ENCODE data around the gene SLC3A2.
A peak's percentile ranks its signal among the peaks of the same experiment; 100 is the strongest.
"Not testable (repeated sequence)": the region's sequence is repeated elsewhere in the genome, so short reads cannot be mapped to it uniquely, and the experiment has no call there.

Gene SLC3A2

GRCh38 chr11:62852523-62853188 lies 28.0 kb upstream of the SLC3A2 start:
- Histone ChIP-seq H3K27ac (no peak overlapping the region; the same call in 1 of the 2 replicates), H3K4me2 (peak overlapping the region; percentile 96), H3K27me3 (no peaks in the 10 kb centered on the region), H3K9me3 (no peaks in the 10 kb centered on the region), H3K4me3 (peak overlapping the region; percentile 89), H3K9ac (peak overlapping the region; percentile 99; the same call in 1 of the 2 replicates), H3K4me1 (peaks cover 39% of the 10 kb centered on the region), H4K20me1 (peaks cover 51% of the 10 kb centered on the region), H3K36me3 (peaks cover 42% of the 10 kb centered on the region)
- no peak for TF ChIP-seq Cebpa-rat (IDR thresholded peaks at IDR 0.05)

DNA sequence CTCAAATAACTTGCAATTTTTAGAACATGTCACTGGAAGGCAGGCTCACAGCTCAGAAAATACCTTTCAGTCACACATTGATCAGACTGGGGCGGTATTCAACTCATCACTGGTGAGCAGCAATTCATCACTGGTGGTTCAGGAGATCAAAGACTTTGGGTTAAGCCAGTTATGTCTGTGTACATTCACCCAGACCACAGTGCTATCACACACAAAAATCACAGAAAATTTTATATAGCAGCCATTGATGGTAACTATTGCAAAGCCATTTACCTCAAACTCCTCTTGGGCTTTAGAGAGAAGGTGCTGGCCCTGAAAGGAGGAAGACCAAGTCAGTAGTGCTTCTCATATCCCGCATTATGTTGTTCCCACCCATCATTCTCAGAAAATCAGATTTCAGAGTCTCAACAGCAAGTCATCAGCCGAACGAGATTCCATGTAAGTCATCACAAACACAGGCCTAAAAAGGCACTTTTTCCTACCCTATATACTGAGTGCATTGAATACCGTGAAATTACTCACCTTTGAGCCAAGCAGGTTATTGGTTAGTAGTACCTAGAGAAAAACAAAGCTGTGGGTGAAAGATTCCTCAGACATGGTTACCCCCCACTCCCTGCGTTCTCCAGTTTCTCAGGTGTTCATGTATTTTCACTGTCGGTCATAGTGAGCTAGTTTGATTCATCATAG lies 27.3 kb upstream of the SLC3A2 start:
- TF ChIP-seq Cebpa-rat (IDR thresholded peaks at IDR 0.05) = no peak
- H3K27ac ChIP-seq = peak overlapping the region; percentile 98; the same call in 1 of the 2 replicates
- peak overlapping the region; percentile 89 for H3K4me3 ChIP-seq
- H3K27me3 ChIP-seq = no peaks in the 10 kb centered on the region
- H3K36me3 ChIP-seq = peaks cover 42% of the 10 kb centered on the region
- no peaks in the 10 kb centered on the region for H3K9me3 ChIP-seq
- H3K4me1 ChIP-seq = peaks cover 46% of the 10 kb centered on the region
- H3K9ac ChIP-seq = peak overlapping the region; percentile 99
- H3K4me2 ChIP-seq = peak overlapping the region; percentile 96
- peaks cover 51% of the 10 kb centered on the region for H4K20me1 ChIP-seq

DNA sequence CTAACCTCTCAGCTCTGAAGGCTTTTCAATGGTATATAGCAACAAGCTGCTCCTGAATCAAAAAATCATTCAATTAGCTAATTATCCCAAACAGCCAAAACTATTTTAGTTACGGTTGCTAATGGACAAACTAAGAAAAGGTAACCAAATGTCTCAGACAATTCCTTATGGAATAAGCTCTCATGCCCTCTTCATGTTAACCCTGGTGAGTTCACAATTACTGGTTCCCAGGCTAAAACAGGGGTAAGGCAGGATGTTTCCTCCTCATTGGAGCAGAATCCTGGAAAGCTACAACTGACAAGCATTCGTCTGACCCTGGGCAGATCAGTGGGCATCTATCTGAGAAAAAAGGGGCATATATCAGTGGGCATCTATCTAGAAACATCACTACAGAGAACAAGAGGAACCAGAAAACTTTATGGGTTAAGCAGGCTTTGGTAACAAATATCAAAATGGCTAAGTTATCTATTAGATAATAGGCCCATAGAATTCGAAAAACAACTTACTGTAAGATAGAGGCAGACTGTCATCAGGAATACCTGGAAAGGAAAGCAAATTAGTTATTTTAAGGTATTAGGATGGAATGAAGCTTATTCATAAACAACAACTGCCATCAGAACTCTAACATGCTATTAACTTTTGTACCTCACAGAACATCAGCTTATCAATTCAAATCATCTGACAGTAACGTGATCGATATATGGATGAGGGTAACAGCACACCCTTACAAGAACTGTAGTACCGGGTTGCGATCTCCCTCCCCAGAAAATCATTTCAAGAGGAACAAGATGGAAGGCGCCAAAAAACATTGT lies 26.5 kb upstream of the SLC3A2 start:
- peaks cover 42% of the 10 kb centered on the region for H3K36me3 ChIP-seq
- H3K9ac ChIP-seq = peak overlapping the region; percentile 99
- H3K4me3 ChIP-seq = peak overlapping the region; percentile 89
- TF ChIP-seq Cebpa-rat (IDR thresholded peaks at IDR 0.05) = no peak
- no peaks in the 10 kb centered on the region for H3K27me3 ChIP-seq
- H3K27ac ChIP-seq = peak overlapping the region; percentile 98
- H4K20me1 ChIP-seq = peaks cover 51% of the 10 kb centered on the region
- H3K4me1 ChIP-seq = peaks cover 48% of the 10 kb centered on the region
- H3K9me3 ChIP-seq = no peaks in the 10 kb centered on the region
- H3K4me2 ChIP-seq = peak overlapping the region; percentile 96

DNA sequence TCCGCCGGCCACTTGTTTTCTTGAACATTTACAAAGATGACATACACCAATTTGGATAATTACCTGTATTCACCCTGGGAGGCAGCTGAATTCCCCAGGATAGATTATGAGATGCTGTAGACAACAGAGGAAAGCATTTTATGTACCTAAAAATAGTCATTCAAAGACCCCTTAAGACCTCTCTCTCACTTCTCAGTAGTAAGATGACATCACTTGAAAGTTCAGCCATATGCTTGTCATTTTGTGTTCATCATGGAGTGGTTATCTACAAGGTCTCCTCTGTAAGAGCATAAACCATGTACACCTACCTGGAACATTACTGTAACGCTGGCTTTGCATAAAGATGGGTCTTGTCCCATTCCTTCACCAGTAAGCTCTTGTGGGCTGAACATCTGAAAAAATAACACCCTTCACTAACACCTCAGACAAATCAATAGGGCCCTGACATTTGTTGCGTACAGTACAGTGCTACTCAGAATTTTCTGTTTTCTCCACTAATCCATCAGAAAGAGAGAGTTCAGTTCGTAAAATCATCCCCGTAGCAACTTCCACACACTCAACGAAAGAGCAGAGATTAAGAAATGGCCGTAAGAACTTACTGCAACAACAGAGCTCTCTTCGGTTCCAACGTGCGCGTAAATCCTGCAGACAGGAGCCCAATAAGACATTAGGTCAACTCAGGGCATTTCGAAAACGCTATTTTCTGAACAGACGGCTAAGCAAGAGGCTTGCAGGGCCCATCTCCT lies 25.7 kb upstream of the SLC3A2 start:
- TF ChIP-seq Cebpa-rat (IDR thresholded peaks at IDR 0.05) = no peak
- peak overlapping the region; percentile 98 for H3K27ac ChIP-seq
- H4K20me1 ChIP-seq = peaks cover 51% of the 10 kb centered on the region
- H3K36me3 ChIP-seq = peaks cover 42% of the 10 kb centered on the region
- peak overlapping the region; percentile 89 for H3K4me3 ChIP-seq
- H3K9me3 ChIP-seq = no peaks in the 10 kb centered on the region
- H3K9ac ChIP-seq = peak overlapping the region; percentile 99
- H3K27me3 ChIP-seq = no peaks in the 10 kb centered on the region
- peak overlapping the region; percentile 96 for H3K4me2 ChIP-seq
- H3K4me1 ChIP-seq = peaks cover 56% of the 10 kb centered on the region

GRCh38 chr11:62855571-62856332 lies 24.9 kb upstream of the SLC3A2 start:
- peak overlapping the region; percentile 96 for H3K4me2 ChIP-seq

GRCh38 chr11:62856333-62856895 lies 24.3 kb upstream of the SLC3A2 start:
- Histone ChIP-seq H3K9ac (peak overlapping the region; percentile 99), H3K4me3 (peak overlapping the region; percentile 89), H3K9me3 (no peaks in the 10 kb centered on the region), H3K4me1 (peaks cover 68% of the 10 kb centered on the region), H4K20me1 (peaks cover 40% of the 10 kb centered on the region), H3K4me2 (peak overlapping the region; percentile 95), H3K36me3 (peaks cover 38% of the 10 kb centered on the region), H3K27ac (peak overlapping the region; percentile 98), H3K27me3 (no peaks in the 10 kb centered on the region)
- no peak for TF ChIP-seq Cebpa-rat (IDR thresholded peaks at IDR 0.05)

More at GRCh38 chr11:62855571-62856332, 24.9 kb upstream of the SLC3A2 start:
- H4K20me1 ChIP-seq = peaks cover 46% of the 10 kb centered on the region
- H3K4me3 ChIP-seq = peak overlapping the region; percentile 89
- H3K9me3 ChIP-seq = no peaks in the 10 kb centered on the region
- no peak for TF ChIP-seq Cebpa-rat (IDR thresholded peaks at IDR 0.05)
- peaks cover 63% of the 10 kb centered on the region for H3K4me1 ChIP-seq
- H3K9ac ChIP-seq = peak overlapping the region; percentile 99
- peaks cover 42% of the 10 kb centered on the region for H3K36me3 ChIP-seq
- no peaks in the 10 kb centered on the region for H3K27me3 ChIP-seq
- H3K27ac ChIP-seq = peak overlapping the region; percentile 98

GRCh38 chr11:62857541-62857982 lies 23.1 kb upstream of the SLC3A2 start:
- peaks cover 29% of the 10 kb centered on the region for H4K20me1 ChIP-seq
- no peaks in the 10 kb centered on the region for H3K27me3 ChIP-seq
- no peak for TF ChIP-seq Cebpa-rat (IDR thresholded peaks at IDR 0.05)
- peak overlapping the region; percentile 99; the same call in 1 of the 2 replicates for H3K9ac ChIP-seq
- peak overlapping the region; percentile 95 for H3K4me2 ChIP-seq
- peaks cover 26% of the 10 kb centered on the region for H3K36me3 ChIP-seq
- H3K27ac ChIP-seq = peak overlapping the region; percentile 98
- no peaks in the 10 kb centered on the region for H3K9me3 ChIP-seq
- H3K4me1 ChIP-seq = peaks cover 68% of the 10 kb centered on the region
- peak overlapping the region; percentile 89 for H3K4me3 ChIP-seq

DNA sequence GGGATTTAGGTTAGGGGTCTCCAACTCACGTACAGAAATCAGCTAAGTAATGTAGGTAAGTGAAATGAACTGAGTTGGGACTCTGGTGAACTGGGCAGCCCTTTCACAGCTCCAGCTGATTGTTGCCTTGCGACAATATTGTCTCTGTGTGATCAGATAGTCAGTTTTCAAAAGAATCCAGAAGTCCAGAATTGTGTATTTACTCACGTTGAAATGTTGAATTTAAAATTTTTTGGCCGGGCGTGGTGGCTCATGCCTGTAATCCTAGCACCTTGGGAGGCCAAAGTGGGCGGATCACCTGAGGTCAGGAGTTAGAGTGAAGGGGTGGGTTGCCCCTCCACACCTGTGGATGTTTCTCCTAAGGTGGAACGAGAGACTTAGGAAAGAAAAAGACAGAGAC lies 22.5 kb upstream of the SLC3A2 start:
- Histone ChIP-seq H3K9me3 (no peaks in the 10 kb centered on the region), H3K27me3 (no peaks in the 10 kb centered on the region), H4K20me1 (peaks cover 27% of the 10 kb centered on the region), H3K4me2 (peak overlapping the region; percentile 95), H3K27ac (0 out of 2 replicates have a peak overlapping the region, but pooled peaks have one; percentile 98), H3K36me3 (peaks cover 22% of the 10 kb centered on the region), H3K4me1 (peaks cover 62% of the 10 kb centered on the region), H3K4me3 (peak overlapping the region; percentile 89; the same call in 1 of the 2 replicates), H3K9ac (peak overlapping the region; percentile 99; the same call in 1 of the 2 replicates)
- TF ChIP-seq Cebpa-rat (IDR thresholded peaks at IDR 0.05) = no peak

GRCh38 chr11:62859281-62859703 lies 21.4 kb upstream of the SLC3A2 start:
- Histone ChIP-seq H3K36me3 (peaks cover 22% of the 10 kb centered on the region), H3K9ac (peak overlapping the region; percentile 45; the same call in 1 of the 2 replicates), H4K20me1 (peaks cover 23% of the 10 kb centered on the region), H3K4me1 (peaks cover 52% of the 10 kb centered on the region)
- not testable (repeated sequence) for H3K4me2 ChIP-seq, H3K4me3 ChIP-seq, H3K9me3 ChIP-seq, H3K27me3 ChIP-seq, H3K27ac ChIP-seq

All from BLaER1 (cell line).